NCI-H82 (cell line): ENCODE measurements around the gene SERBP1.
A peak's percentile ranks its signal among the peaks of the same experiment; 100 is the strongest.
"Not testable (repeated sequence)": the region's sequence is repeated elsewhere in the genome, so short reads cannot be mapped to it uniquely, and the experiment has no call there.

Experiments used
- DNase-seq: peaks from one replicate; lab custom pipeline; 2025; lab: John Stamatoyannopoulos, UW

Gene SERBP1

DNA sequence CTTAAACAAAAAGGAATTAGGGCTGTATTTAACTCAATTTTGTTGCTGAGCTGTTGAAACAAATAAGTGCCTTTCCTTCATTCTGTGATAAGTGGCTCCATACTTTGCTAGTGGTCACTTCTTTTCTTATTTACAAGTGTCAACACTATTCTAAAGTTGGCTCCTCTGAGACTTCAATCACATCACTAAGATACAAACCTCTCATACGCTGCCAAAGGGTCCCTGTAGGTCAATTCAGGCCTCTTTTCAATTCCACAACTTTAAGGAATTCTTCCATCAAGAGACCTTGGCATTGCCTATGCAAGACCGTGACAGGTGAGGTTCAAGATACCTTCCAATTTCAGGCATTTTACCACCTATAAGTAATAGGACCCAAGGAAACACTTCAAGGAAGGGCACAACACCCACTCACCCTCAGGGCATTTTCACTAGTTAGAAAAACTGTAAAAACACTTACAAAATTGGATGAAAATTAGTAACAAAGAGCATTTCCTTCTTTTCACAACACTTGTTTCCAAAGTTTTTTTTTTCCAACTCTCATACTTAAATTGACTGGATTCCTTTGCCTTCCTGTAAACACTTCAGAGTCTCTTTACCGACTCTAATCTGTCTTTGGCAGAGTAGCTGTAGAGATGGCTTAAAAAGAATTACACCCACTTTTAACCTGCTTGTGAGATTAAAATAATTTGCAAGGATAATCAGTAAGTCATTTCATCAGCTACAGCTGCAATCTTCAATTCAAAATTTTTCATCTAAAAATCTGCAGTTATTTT is 24.5 kb downstream of the SERBP1 start:
- DNase-seq, result peak; percentile 46

DNA sequence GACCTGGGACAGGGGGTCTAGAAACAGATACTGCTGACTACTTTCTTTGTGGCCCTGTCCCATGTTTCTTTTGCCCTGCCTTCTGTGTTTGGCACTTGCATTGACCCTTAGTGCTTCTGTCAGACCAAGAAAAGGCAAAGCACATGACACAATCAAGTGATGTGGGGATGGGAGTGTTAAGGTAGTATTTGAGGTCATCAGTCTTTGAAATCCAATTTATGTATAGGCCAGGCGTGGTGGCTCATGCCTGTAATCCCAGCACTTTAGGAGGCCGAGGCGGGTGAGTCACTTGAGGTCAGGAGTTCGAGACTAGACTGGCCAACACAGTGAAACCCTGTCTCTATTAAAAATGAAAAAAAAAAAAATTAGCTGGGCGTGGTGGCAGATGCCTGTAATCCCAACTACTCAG is 26.0 kb downstream of the SERBP1 start:
- peak; percentile 82 for DNase-seq

DNA sequence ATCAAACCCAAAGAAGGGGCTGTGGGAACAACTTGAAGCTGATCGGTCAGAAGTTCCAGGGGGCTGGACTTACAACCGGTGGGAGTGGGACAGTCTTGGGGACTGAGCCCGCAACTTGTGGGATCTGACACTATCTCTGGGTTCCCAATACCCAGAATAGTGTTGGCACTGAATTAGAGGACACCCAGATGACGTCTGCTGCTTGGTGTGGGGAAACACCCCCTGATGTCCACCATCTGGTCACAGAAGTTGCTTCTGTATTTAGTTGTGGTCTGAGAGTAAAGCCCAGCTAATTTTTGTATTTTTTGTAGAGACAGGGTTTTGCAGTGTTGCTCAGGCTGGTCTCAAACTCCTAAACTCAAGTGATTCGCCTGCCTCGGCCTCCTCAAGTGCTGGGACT is 28.8 kb downstream of the SERBP1 start:
- no peak for DNase-seq

DNA sequence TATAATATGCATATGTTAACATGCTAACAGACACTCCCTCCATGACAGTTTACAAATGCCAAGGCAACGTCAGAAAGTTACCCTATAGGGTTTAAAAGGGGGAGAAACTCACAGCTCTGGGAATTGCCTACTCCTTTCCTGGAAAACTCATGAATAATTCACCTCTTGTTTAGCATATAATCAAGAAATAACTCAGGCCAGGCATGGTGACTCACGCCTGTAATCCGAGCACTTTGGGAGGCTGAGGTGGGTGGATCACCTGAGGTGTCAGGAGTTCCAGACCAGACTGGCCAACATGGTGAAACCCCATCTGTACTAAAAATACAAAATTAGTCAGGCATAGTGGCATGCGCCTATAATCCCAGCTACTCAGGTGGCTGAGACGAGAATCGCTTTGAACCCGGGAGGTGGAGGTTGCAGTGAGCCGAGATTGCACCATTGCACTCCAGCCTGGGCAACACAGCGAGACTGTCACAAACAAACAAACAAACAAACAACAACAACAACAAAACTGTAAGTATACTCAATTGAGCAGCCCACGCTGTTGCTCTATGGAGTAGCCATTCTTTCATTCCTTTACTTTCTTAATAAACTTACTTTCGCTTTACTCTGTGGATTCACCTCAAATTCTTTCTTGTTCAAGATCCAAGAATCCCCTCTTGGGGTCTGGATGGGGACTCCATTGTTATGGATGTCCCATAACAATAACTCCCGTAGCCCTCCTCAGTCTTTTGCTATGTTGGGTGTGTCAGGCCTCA is 30.0 kb downstream of the SERBP1 start:
- not testable (repeated sequence) for DNase-seq

DNA sequence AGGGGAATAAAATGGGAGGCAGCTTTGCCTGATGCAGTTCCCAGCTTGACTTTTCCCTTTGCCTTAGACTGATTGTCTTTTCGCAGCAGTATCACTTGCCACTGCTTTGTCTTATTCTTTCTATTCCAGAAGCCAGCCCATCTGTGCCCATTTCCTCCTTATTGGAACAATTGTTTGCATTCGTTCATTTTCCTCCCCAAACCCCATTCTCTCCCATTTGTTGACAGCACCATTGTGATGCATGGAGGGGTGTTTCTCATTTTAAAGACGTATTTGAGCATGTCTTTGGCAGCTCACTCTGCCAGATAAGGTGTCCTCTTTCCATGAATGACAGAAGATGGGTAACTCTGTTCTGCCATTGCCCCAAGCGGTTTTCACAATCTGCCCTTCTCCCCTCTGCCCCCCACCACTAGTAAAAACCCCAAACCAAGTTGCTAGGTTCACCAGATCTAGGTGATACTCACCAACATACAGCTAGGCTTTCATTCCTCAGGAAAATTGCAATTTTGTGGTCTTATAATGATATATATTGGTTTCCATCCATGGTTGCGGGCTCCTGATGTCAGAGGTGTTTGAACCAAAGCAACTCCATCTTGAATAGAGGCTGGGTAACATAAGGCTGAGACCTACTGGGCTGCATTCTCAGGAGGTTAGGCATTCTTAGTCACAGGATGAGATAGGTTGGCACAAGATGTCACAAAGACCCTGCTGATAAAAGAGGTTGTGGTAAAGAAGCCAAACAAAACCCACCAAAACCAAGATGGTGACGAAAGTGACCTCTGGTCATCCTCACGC is 30.8 kb downstream of the SERBP1 start:
- DNase-seq, result no peak

GRCh38 chr1:67394548-67394947 is 35.7 kb downstream of the SERBP1 start:
- no peak for DNase-seq

- no peak for DNase-seq
Observed at GRCh38 chr1:67393737-67394136, 36.5 kb downstream of the SERBP1 start.

- DNase-seq, result no peak
Observed at GRCh38 chr1:67393240-67393639, 37.0 kb downstream of the SERBP1 start.

DNA sequence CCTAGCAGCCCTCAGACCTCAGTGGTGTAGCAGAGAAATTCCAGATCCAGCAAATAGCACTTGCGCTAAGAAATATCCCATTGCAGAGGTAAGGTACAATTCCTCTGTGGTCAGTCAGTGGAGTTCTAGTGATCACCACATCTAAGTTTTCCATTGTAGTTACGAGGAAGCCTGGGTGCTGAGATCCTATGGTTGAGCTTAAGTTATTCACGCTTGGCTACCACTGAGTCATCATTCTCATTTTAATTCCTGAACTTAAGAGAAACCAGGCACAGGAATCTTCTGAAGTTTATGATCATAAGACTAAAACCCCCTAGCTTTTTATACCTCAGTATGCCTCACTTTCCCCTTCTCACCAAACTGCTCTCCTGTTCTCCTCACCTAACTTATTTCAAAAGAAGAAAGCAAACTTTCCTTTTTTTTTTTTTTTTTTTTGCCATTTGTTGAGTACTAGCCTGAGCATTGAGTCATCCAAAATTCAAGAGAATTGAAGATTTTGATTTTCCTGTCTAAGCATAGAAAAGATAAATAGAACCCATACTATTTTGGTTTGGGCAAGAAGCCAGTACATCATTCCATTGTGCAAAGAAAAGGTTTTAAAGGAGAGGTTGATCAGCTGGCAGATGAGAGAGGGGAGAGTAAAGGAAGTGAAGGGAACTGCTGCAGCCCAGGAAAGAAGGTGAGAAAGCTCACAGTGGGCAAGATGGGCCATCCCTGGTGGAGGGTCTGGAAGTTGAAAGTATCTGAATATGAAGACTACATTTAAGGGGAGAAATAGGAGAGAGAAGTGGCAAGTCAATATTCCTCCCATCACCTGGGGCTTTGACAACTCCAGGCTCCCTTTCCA is 39.9 kb downstream of the SERBP1 start:
- DNase-seq, result no peak

DNA sequence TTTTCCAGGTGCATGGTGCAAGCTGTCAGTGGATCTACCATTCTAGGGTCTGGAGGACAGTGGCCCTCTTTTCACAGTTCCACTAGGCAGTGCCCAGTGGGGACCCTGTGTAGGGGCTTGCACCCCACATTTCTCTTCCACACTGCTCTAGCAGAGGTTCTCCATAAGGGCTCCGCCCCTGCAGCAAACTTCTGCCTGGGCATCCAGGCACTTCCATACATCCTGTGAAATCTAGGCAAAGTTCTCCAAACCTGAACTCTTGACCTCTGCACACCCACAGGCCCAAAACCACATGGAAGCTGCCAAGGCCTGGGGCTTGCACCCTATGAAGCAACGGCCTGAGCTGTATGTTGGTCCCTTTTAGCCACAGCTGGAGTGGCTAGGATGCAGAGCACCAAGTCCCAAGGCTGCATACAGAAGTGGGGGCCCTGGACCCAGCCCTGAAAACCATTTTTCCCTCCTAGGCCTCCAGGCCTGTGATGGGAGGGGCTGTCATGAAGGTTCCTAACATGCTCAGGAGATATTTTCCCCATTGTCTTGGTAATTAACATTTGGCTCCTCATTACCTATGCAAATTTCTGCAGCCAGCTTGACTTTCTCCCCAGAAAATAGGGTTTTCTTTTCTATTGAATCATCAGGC is 46.1 kb downstream of the SERBP1 start:
- no peak for DNase-seq

- DNase-seq, result no peak
Observed at GRCh38 chr1:67382292-67382691, 47.9 kb downstream of the SERBP1 start.

DNA sequence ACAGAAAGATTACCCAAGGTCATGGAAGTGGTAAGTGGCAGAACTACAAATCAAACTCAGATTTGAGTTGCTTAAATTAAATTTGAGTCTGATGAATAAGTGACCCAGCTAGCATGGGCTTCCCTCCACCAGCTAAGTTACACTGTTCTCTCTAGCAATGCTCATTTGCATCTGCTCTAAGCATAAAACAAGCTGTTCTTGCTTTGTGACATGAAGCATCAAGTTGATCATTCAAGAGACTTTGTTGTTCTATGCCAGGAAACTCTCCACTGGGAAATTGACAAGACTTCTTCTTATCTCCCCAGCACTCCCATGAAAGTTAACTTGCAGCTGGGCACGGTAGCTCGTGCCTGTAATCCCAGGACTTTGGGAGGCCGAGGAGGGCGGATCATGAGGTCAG is 49.0 kb downstream of the SERBP1 start:
- DNase-seq, result no peak

- DNase-seq, result no peak
Observed at GRCh38 chr1:67377253-67377652, 52.9 kb downstream of the SERBP1 start.

GRCh38 chr1:67376381-67376780 is 53.8 kb downstream of the SERBP1 start:
- no peak for DNase-seq

DNA sequence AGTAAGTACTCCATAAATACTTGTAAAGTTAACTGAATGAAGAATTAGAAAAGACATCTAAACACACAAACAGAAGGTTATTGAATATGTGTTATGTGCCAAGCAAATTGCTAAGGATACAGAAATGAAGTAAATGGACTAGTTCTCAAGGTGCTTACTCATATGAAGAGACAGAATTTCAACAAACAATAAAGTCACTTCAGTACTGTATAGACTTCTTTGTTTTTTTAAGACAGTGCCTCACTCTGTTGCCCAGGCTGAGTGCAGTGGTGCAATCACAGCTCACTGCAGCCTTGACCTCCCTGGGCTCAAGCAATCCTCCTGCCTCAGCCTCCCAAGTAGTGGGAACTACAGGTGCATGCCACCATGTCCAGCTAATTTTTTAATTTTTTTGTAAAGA is 57.3 kb downstream of the SERBP1 start:
- DNase-seq, result no peak

- no peak for DNase-seq
Observed at GRCh38 chr1:67372136-67372535, 58.1 kb downstream of the SERBP1 start.

DNA sequence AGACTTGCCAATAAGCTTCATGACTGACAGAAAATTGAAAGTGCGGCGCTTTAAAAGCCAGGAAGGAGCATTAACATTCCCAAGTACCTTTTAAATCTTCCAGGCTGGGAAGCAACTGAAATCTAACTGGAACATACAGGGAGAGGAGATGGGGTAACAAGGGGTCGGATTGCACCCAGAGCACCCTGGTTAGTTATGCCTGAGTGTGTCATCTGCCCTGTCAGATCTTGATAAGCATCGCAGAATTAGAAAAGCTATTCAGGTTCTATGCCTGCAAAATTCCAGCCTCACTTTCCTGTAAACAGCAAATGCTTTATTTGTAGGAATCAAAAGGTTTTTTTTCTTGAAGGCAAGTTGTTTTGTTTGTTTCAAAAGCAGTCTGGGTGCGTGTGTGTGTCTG is 58.5 kb downstream of the SERBP1 start:
- DNase-seq, result no peak

GRCh38 chr1:67371043-67371442 is 59.2 kb downstream of the SERBP1 start:
- no peak for DNase-seq

GRCh38 chr1:67368046-67368514 is 62.1 kb downstream of the SERBP1 start:
- no peak for DNase-seq

GRCh38 chr1:67367370-67368045 is 62.7 kb downstream of the SERBP1 start:
- DNase-seq, result peak; percentile 31

- no peak for DNase-seq
Observed at GRCh38 chr1:67361641-67362040, 68.6 kb downstream of the SERBP1 start.
